PC-9 (cell line): Measurements from ENCODE around the gene TRAF6.

Experiments used
- CTCF ChIP-seq: fragments of 200-600 bp; sonication (generic); conservative IDR thresholded peaks from 2 replicates; pipeline ENCODE4 v1.6.1; 2017; ENCODE audit warnings: mixed run types, antibody characterized with exemption, mild to moderate bottlenecking, moderate library complexity
- EZH2 ChIP-seq: fragments of 200-600 bp; sonication (generic); IDR thresholded peaks from 2 replicates; pipeline ENCODE4 v1.8.0; 2017; ENCODE audit warnings: antibody characterized with exemption, low read depth

- no peak for TF ChIP-seq CTCF
- no peak for TF ChIP-seq EZH2
These were observed 58.4 kb downstream of the TRAF6 start for GRCh38 chr11:36451681-36452080.
